HG02938 (cell line): ENCODE data around the gene COQ8A.

ENCODE experiments used
- ATAC-seq: cut with Tn5 transposase; IDR thresholded peaks from one replicate; pipeline ENCODE4 v1.9.1; 2021; ENCODE audit warnings: mild to moderate bottlenecking, moderate library complexity; ENCODE audit not compliant: unreplicated experiment

COQ8A gene

DNA sequence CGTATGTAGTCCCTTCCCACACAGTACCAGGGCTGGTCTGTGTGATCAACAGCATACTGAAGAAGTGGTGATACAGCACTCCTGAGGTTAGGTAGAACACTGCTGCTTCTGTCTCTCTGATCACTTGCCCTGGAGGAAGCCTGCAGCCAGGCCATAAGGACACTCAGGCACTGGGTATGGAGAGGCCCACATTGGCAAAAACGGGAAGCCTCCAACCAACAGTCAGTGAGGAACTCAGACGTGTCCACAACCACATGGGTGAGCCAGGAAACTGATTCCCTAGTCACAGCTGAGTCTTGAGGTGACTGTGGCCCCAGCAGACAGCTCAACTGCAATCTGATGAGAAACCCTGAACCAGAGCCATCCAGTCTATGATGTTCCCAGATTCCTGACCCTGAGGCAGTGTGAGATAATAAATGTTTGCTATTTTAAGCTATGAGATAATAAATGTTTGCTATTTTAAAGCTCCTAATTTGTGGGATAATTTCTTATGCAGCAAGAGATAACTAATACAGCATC lies 62.5 kb downstream of the COQ8A start:
- no peak for ATAC-seq

DNA sequence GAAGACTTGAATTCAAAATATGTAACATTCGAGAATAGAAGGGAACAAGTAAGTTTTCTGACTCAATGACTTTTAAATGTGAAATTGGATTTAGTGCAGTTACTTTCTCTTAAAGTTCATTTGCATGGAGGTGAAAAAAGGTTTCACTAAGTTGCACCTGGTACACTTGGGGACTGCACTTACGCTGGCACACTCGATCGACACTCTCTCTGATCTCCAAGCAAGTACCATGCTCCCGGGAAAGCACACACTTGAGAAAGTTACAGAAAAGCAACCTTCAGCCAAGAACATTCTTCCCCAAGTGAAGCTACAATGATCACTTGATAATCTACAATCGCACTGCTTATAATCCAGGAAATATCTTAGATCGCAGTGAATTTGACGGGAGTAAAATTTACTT lies 63.1 kb downstream of the COQ8A start:
- no peak for ATAC-seq

DNA sequence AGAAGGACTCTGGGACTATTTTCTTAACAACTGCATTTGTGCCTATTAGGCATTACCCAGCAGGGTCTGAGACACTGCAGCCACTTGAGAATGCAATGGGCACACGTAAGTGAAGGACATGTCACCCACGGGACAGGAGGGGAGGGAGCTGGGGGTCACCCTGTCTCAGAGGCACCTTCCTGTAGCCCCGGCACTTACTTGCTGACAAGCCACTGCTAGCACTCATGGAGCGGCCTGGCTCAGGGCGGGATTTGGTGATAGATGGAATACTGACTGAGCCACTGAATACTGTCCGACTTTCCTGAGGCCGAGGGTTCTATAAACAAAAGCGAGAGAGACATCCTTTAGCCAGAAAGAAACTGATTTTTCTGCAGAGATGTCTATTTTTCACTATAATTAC lies 64.7 kb downstream of the COQ8A start:
- ATAC-seq: no peak

DNA sequence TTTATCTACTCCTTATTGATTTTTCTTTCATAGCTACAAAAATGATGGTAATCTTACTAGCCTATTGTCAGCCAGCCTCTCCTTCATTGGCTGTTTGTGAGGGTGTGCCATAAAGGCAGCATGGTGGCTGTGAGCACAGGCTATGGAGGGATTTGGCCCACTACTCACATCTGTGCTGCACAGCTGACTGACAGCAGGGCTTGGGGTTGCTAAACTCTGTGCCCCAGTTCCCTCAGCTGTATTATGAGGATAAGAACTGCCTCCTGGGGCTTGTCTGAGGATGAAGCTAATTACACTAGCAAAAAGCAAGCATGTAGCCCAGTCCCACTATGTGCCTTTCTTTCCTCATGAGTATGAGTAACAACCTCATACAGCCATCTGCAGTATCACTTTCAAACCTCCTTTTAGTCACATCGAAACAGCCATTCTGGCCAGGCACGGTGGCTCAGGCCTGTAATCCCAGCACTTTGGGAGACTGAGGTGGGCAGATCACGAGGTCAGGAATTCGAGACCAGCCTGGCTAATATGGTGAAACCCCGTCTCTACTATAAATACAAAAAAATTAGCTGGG lies 66.2 kb downstream of the COQ8A start:
- no peak for ATAC-seq

DNA sequence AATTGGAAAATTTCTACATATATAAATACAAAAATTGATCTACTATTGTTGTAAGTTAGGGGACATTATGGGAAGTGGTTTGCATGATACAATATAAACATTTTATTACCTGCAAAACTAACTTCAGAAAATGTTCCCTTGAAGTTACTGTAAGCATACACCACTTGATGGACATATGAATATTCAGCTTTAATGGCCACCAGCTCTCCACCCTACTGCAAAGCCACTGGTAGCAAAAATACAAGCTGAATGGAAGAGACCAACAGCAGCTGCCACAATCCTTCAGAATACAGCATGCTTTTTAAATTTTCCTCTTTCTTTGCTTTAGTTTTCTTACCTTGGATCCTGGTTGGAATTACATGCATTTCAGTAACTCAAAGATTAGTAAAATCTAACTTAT lies 69.8 kb downstream of the COQ8A start:
- no peak for ATAC-seq

DNA sequence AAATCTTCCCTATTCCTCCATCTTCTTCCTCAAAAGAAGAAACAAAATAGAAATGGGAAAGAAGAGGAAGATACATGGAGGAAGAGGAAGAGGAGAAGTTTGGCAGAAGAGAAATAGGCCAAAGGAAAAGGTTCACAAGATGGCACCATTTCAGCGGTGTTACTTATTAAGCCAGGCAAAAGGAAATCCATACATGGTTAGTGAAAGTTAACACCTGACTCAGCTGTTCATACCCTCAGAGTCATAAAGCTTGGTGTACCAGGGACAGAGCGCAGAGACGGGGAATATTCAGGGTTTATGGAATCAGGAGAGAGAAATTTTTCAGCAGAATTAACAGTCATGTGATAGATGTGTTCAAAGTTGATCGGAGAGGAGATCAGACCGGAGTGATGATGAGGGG lies 70.6 kb downstream of the COQ8A start:
- no peak for ATAC-seq

DNA sequence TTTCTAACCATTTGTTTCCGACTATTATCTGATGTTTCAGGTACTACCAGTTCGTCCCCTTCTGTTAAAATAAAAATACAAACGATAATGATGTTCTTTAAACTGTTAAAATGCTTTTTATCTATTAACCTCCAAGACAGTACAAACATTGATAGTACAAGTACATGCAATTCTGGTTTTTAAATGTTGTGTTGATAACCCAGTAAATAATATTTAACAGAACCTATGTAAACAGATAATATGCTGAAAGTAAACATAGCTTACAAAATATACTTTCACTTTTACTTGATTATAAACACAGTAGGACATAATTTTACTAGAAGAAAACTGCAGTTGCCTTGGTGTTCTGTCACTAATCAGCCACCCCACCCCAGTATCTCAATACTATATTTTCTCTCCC lies 76.9 kb downstream of the COQ8A start:
- no peak for ATAC-seq

DNA sequence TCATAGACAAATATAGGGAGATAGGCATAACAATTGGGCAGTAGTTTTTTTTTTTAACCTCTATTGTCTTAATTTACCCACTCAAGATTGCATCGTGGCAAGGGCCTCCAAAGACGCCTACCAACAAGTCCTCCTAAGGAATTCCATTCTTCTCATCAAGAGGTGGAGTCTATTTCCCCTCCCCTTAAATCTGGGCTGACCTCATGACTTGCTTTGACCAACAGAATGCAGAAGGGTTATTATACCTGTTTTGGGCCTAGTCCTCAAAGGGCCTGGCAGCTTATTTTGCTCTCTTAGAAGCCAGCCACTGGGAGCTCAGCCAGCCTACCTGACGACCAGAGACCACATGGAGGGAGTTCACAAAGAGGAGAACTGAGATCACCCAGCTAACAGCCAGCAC lies 92.3 kb downstream of the COQ8A start:
- no peak for ATAC-seq

DNA sequence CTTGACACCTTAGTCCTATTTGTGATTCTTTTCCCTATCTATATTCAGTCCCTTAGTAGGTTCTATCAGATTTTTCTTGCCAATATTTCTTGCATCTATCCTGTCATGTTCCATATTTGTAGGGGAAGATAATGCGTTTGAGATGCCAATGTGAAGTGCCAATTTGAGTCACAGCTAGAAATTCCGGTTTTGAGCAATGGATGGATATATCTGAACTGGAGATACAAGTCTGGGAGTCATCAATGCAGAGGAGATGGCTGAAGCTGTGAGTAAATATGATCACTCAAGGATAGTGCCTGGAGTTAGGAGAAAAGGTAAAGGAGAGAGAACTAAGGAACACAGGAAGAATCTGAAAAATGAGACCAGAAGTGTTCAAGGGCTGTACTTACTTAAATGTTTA lies 93.8 kb downstream of the COQ8A start:
- ATAC-seq: no peak

DNA sequence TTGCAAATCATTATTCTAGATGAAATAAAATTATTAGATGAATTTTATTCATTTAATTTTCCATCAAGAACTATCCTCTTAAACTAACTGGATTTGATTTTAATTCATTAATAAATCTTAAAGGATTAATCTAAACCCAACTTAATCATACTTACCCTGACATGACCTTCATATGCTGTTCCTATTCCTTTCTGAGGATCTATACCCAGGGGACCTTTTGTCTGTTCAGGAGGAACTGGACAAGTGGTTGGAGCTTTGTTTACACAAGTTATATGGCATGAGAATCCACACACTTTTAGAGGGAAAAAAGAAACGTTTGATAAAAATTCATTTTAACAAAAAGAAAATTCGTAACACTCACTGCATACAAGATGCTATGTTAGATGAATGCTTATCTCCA lies 95.2 kb downstream of the COQ8A start:
- no peak for ATAC-seq

DNA sequence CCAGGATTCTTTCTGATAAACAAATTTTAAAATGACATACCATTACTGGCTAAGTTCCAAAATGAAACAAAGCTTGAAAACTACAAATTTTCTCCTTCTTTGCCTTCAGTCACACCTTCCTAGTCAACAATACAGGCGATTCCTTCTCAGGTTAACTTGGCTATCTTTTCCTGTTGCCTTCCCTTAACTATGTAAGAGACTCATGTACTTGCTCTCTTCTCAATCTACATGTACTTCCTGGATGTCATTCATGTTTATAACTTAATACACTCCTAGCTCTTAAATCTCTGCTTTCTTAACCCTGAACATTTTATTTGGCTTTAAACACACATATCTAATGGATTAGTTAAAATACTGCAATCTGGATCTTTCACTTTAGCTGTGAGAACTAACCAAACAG lies 97.0 kb downstream of the COQ8A start:
- no peak for ATAC-seq
